ENCODE results near the gene TRAF2.

Gene TRAF2

DNA sequence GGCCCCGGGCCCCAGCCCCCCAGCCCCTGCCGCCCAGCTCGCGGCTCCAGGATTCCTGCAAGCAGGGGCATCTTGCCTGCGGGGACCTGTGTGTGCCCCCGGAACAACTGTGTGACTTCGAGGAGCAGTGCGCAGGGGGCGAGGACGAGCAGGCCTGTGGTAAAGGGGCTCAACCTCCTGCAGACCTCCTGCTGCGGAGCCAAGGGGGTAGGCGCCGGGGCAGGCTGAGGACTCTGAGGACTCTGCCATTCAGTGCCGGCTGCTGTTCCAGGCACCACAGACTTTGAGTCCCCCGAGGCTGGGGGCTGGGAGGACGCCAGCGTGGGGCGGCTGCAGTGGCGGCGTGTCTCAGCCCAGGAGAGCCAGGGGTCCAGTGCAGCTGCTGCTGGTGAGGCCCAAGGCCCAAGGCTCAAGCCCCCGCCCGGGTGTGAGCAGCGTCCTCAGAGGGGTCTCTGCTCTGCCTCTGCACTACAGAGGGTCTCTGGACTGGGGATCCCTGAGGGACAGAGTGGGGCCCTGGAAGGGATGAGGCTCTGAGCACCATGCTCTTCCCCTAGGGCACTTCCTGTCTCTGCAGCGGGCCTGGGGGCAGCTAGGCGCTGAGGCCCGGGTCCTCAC lies 30.7 kb upstream of the TRAF2 start:
- H3K36me3 ChIP-seq (ENCODE audit: insufficient read depth, low read depth, low read length) = peaks cover 16% of the 10 kb centered on the region

DNA sequence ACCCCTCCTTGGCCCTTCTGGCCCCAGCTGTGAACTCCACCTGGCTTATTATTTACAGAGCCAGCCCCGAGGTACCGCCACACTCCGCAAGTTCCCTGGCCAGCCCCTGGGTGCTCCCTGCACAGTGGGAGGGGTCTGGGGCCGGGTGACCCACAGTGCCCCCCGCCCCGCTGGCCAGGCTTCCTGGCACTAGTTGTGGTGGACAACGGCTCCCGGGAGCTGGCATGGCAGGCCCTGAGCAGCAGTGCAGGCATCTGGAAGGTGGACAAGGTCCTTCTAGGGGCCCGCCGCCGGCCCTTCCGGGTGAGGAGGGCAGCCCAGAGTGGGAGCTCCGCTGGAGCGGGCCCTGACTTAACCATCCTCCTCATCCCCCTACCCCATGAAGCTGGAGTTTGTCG lies 30.2 kb upstream of the TRAF2 start:
- H3K27ac ChIP-seq (ENCODE audit: low read length) = no peak overlapping the region
- H3K4me3 ChIP-seq (ENCODE audit: low read length) = no peak overlapping the region
- H3K27me3 ChIP-seq (ENCODE audit: insufficient read depth, low read length) = no peaks in the 10 kb centered on the region
- peaks cover 16% of the 10 kb centered on the region for H3K36me3 ChIP-seq (ENCODE audit: insufficient read depth, low read depth, low read length)
- no peaks in the 10 kb centered on the region for H3K9me3 ChIP-seq (ENCODE audit: insufficient read depth, low read depth, low read length)
- no peak overlapping the region for H3K9ac ChIP-seq (ENCODE audit: low read depth, low read length)
- H3K4me1 ChIP-seq (ENCODE audit: insufficient read depth, low read length) = no peaks in the 10 kb centered on the region

More for the DNA sequence above, 30.7 kb upstream of the TRAF2 start:
- Histone ChIP-seq H3K9ac (ENCODE audit: low read depth, low read length) (no peak overlapping the region), H3K4me1 (ENCODE audit: insufficient read depth, low read length) (no peaks in the 10 kb centered on the region), H3K27ac (ENCODE audit: low read length) (no peak overlapping the region), H3K4me3 (ENCODE audit: low read length) (no peak overlapping the region), H3K27me3 (ENCODE audit: insufficient read depth, low read length) (no peaks in the 10 kb centered on the region), H3K9me3 (ENCODE audit: insufficient read depth, low read depth, low read length) (no peaks in the 10 kb centered on the region)

DNA sequence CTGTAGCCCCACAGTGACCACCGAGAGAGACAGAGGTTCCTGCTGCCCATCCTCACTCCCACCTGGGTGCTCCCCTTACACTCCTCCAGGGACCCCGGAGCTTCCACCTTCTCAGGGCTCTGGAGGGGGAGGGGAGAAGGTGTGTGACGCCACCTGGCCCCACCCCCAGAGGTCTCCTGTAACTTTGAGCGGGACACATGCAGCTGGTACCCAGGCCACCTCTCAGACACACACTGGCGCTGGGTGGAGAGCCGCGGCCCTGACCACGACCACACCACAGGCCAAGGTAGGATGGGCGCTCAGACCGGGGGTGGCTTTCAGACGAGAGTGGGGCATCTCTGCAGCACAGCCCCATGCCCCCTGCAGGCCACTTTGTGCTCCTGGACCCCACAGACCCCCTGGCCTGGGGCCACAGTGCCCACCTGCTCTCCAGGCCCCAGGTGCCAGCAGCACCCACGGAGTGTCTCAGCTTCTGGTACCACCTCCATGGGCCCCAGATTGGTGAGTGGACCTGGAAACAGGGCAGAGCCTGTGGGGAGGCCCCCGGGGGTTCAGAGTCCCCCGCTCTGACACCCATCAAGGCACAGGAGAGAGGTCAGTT lies 29.7 kb upstream of the TRAF2 start:
- Histone ChIP-seq H3K4me1 (ENCODE audit: insufficient read depth, low read length) (no peaks in the 10 kb centered on the region), H3K36me3 (ENCODE audit: insufficient read depth, low read depth, low read length) (peaks cover 17% of the 10 kb centered on the region), H3K4me3 (ENCODE audit: low read length) (no peak overlapping the region), H3K9me3 (ENCODE audit: insufficient read depth, low read depth, low read length) (no peaks in the 10 kb centered on the region), H3K27me3 (ENCODE audit: insufficient read depth, low read length) (no peaks in the 10 kb centered on the region), H3K27ac (ENCODE audit: low read length) (no peak overlapping the region), H3K9ac (ENCODE audit: low read depth, low read length) (no peak overlapping the region)

DNA sequence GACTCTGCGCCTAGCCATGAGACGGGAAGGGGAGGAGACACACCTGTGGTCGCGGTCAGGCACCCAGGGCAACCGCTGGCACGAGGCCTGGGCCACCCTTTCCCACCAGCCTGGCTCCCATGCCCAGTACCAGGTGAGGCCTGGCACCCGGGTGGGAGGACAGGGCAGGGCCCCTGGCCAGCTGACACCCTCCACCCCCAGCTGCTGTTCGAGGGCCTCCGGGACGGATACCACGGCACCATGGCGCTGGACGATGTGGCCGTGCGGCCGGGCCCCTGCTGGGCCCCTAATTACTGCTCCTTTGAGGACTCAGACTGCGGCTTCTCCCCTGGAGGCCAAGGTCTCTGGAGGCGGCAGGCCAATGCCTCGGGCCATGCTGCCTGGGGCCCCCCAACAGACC lies 29.1 kb upstream of the TRAF2 start:
- Histone ChIP-seq H3K9me3 (ENCODE audit: insufficient read depth, low read depth, low read length) (no peaks in the 10 kb centered on the region), H3K27me3 (ENCODE audit: insufficient read depth, low read length) (no peaks in the 10 kb centered on the region), H3K4me3 (ENCODE audit: low read length) (no peak overlapping the region), H3K36me3 (ENCODE audit: insufficient read depth, low read depth, low read length) (peaks cover 19% of the 10 kb centered on the region), H3K4me1 (ENCODE audit: insufficient read depth, low read length) (no peaks in the 10 kb centered on the region), H3K9ac (ENCODE audit: low read depth, low read length) (no peak overlapping the region), H3K27ac (ENCODE audit: low read length) (no peak overlapping the region)

DNA sequence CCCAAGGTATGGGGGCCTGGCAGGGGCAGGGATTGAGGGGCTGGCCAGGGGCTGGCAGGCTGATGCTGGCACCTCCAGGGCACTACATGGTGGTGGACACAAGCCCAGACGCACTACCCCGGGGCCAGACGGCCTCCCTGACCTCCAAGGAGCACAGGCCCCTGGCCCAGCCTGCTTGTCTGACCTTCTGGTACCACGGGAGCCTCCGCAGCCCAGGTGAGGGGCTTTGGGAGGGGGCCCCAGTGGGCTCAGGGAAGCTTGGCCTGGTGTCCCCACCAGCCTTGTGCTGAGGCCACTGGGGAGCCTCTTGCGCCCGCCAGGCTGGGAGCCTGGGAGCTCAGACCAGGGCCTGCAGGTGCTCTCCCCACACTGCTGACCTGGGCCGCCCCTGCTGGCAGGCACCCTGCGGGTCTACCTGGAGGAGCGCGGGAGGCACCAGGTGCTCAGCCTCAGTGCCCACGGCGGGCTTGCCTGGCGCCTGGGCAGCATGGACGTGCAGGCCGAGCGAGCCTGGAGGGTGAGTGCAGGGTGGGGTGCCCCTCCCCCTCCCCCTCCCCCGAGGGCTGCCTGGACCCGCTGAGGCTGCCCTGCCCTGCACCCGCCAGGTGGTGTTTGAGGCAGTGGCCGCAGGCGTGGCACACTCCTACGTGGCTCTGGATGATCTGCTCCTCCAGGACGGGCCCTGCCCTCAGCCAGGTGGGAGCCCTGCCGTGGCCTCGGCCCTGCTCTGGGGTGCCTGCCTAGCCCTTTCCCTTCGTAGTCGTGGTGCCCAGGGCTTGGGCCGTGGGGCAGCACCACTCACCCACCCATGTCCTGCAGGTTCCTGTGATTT lies 28.5 kb upstream of the TRAF2 start:
- no peaks in the 10 kb centered on the region for H3K9me3 ChIP-seq (ENCODE audit: insufficient read depth, low read depth, low read length)
- H3K27me3 ChIP-seq (ENCODE audit: insufficient read depth, low read length) = no peaks in the 10 kb centered on the region
- no peak overlapping the region for H3K27ac ChIP-seq (ENCODE audit: low read length)
- peaks cover 25% of the 10 kb centered on the region for H3K36me3 ChIP-seq (ENCODE audit: insufficient read depth, low read depth, low read length)
- no peak overlapping the region for H3K4me3 ChIP-seq (ENCODE audit: low read length)
- H3K9ac ChIP-seq (ENCODE audit: low read depth, low read length) = no peak overlapping the region
- no peaks in the 10 kb centered on the region for H3K4me1 ChIP-seq (ENCODE audit: insufficient read depth, low read length)

DNA sequence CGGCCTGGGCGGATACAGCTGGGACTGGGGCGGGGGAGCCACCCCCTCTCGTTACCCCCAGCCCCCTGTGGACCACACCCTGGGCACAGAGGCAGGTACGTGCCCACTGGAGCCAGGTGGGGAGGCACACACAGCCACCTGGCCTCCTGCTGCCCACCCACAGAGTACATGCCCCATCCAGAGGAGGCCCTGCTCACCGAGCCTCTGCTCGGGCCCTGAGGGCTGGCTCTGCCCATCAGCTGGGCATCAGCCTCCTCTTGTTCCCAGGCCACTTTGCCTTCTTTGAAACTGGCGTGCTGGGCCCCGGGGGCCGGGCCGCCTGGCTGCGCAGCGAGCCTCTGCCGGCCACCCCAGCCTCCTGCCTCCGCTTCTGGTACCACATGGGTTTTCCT lies 27.9 kb upstream of the TRAF2 start:
- Histone ChIP-seq H3K4me1 (ENCODE audit: insufficient read depth, low read length) (no peaks in the 10 kb centered on the region), H3K36me3 (ENCODE audit: insufficient read depth, low read depth, low read length) (peaks cover 32% of the 10 kb centered on the region), H3K27me3 (ENCODE audit: insufficient read depth, low read length) (no peaks in the 10 kb centered on the region), H3K27ac (ENCODE audit: low read length) (no peak overlapping the region), H3K4me3 (ENCODE audit: low read length) (no peak overlapping the region), H3K9me3 (ENCODE audit: insufficient read depth, low read depth, low read length) (no peaks in the 10 kb centered on the region), H3K9ac (ENCODE audit: low read depth, low read length) (no peak overlapping the region)

DNA sequence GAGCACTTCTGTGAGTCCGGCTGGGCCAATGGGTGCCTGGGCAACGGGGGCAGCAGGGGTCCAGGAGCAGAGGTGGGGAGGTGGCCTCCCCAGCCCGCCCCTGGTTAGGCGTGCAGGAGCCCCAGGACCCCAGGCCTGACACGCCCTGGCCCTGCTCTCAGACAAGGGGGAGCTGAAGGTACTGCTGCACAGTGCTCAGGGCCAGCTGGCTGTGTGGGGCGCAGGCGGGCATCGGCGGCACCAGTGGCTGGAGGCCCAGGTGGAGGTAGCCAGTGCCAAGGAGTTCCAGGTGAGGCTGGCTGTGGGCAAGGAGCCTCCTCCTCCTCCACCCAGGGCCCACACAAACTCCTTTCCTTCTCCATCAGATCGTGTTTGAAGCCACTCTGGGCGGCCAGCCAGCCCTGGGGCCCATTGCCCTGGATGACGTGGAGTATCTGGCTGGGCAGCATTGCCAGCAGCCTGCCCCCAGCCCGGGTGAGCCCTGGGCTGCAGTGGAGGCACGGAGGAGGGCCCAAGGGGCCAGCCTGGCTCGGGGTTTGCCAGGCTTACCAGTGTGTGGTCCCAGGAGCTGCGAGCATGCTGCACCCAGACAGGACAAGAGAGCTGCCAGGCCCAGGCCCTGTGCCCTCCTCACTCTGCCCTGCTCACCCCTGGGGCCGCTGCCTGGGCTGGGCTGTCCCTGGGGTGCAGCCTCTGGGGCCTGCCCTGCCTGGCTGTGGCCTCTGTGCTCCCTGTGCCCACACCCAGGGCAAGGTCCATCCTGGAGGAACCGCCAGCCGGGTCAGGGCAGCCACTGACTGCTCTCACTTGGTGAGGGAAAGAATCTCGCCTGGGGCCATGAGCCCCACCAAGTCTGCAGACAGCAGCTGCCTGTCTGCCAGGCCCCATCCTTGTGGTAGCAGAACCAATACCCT lies 27.2 kb upstream of the TRAF2 start:
- H3K27me3 ChIP-seq (ENCODE audit: insufficient read depth, low read length) = no peaks in the 10 kb centered on the region
- no peak overlapping the region for H3K4me3 ChIP-seq (ENCODE audit: low read length)
- H3K9me3 ChIP-seq (ENCODE audit: insufficient read depth, low read depth, low read length) = no peaks in the 10 kb centered on the region
- no peaks in the 10 kb centered on the region for H3K4me1 ChIP-seq (ENCODE audit: insufficient read depth, low read length)
- no peak overlapping the region for H3K27ac ChIP-seq (ENCODE audit: low read length)
- no peak overlapping the region for H3K9ac ChIP-seq (ENCODE audit: low read depth, low read length)
- peaks cover 38% of the 10 kb centered on the region for H3K36me3 ChIP-seq (ENCODE audit: insufficient read depth, low read depth, low read length)

DNA sequence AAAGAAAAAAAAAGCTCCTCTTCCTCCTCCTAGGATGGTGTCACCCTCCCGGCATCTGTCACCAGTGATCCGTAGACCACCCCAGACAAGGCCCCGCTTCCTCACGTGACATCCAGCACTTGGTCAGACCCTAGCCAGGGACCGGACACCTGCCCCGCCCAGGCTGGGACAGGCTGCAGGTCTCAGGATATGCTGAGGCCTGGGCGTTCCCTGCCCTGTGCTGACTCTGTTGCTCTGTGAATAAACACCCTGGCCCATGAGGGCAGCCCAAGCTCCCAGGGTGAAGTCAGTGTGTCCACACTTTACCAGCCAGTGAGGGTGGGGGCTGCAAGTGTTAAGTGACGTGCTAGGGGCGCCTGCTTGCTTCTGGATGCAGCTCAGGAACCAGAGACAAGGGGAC lies 25.8 kb upstream of the TRAF2 start:
- Histone ChIP-seq H3K36me3 (ENCODE audit: insufficient read depth, low read depth, low read length) (peaks cover 41% of the 10 kb centered on the region), H3K4me1 (ENCODE audit: insufficient read depth, low read length) (peaks cover 3% of the 10 kb centered on the region; the same call in 1 of the 2 replicates), H3K27me3 (ENCODE audit: insufficient read depth, low read length) (no peaks in the 10 kb centered on the region), H3K4me3 (ENCODE audit: low read length) (no peak overlapping the region), H3K9ac (ENCODE audit: low read depth, low read length) (no peak overlapping the region), H3K27ac (ENCODE audit: low read length) (no peak overlapping the region), H3K9me3 (ENCODE audit: insufficient read depth, low read depth, low read length) (no peaks in the 10 kb centered on the region)

DNA sequence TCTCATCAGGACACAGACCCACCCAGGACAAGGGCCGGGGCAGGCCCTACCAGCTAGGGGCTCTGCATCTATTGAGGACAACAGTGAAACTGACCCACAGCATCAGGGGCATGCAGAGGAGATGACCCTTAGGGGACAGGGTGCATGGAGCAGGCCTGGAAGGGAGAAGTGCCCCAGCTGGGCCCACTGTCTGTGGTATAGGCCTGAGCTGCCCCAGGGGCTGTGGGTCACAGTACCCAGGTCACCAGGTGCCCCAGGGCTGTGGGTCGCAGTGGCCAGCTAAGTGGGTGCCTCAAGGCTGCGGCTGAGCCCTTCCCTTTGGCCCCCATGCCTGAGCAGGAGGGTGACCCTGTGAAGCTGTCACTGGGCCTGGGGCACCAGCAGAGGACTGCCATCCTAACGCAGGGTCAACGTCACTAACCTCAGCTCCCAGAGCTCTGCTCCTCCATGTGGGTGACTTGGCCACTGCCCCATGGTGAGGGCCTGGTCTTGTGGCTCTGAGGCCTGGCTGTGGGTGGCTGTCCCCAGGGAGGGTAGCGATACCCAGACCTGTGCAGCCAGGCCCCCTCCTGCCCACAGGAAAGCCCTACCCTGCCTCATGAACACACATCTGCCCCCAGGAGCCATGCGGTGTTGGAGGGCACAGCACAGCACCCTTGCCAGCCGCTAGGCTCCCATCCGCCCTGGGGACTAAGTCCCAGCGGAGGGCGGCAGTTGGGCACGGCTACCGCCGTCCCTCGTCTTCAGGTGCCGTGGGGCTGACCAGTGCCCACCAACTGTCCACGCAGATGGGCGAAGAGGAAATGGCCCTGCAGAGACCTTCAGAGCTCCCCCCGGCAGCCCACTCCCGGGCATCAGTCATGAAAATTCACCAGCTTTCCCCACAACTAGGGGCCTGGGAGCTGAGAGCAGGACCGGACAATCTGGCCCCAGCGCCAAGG lies 25.1 kb upstream of the TRAF2 start:
- H3K4me3 ChIP-seq (ENCODE audit: low read length) = no peak overlapping the region
- H3K36me3 ChIP-seq (ENCODE audit: insufficient read depth, low read depth, low read length) = peaks cover 41% of the 10 kb centered on the region
- no peak overlapping the region for H3K9ac ChIP-seq (ENCODE audit: low read depth, low read length)
- H3K27ac ChIP-seq (ENCODE audit: low read length) = no peak overlapping the region
- peaks cover 3% of the 10 kb centered on the region; the same call in 1 of the 2 replicates for H3K4me1 ChIP-seq (ENCODE audit: insufficient read depth, low read length)
- no peaks in the 10 kb centered on the region for H3K9me3 ChIP-seq (ENCODE audit: insufficient read depth, low read depth, low read length)
- H3K27me3 ChIP-seq (ENCODE audit: insufficient read depth, low read length) = no peaks in the 10 kb centered on the region

DNA sequence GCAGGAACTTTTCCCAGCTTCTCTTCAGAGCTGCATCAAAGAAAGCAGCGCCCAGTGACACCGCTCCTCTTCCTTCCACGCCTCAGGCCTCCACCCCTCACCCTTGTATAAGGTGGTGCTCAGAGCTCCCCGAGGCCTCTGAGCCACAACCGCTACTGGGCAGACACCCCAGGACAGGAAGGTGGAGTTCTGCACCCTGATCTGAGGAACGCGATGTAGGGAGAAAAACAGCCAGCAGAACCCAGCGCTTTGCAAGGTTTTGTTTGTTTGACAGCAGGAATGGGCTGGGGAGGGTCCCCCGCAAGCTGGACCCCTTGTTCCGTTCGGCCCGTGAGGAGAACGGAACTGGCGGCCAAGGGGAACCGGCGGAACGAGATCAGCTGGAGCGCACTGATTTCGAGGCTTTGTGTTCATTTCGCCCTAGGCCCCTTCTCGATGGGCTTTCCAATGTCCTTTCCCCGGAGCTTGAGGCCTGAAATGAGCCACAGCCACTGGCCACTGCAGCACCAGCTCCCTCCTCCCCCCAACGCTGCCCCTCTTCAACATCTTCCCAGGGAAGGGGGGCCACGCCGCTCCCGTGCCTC lies 24.4 kb upstream of the TRAF2 start:
- Histone ChIP-seq H3K9me3 (ENCODE audit: insufficient read depth, low read depth, low read length) (peaks cover 1% of the 10 kb centered on the region; the same call in 1 of the 2 replicates), H3K27me3 (ENCODE audit: insufficient read depth, low read length) (no peaks in the 10 kb centered on the region), H3K27ac (ENCODE audit: low read length) (no peak overlapping the region), H3K9ac (ENCODE audit: low read depth, low read length) (no peak overlapping the region), H3K36me3 (ENCODE audit: insufficient read depth, low read depth, low read length) (peaks cover 41% of the 10 kb centered on the region), H3K4me3 (ENCODE audit: low read length) (no peak overlapping the region), H3K4me1 (ENCODE audit: insufficient read depth, low read length) (peaks cover 3% of the 10 kb centered on the region; the same call in 1 of the 2 replicates)

Measured in iPS-20b (cell line).